Mammary epithelial cell (primary cell): ENCODE measurements around the gene TSPY2.
"Not testable (repeated sequence)": the region's sequence is repeated elsewhere in the genome, so short reads cannot be mapped to it uniquely, and the experiment has no call there.

ENCODE experiments used
- EZH2 ChIP-seq: IDR thresholded peaks from 2 replicates; pipeline ENCODE4 v1.6.1; 2012; ENCODE audit warnings: low read length, inconsistent platforms, borderline replicate concordance
- TF ChIP-seq, protein P1 (sequence below), 2 donors: IDR thresholded peaks in 1 of 2; conservative IDR thresholded peaks in 1 of 2; 2 replicates each; pipeline ENCODE4 v1.5.1; 2011 to 2012; ENCODE audit warnings: inconsistent platforms in 2 of 2, low read length in 2 of 2, mild to moderate bottlenecking in 2 of 2, control low read depth in 1 of 2, low read depth in 1 of 2; ENCODE audit not compliant: insufficient read depth in 1 of 2; ENCODE audit errors: extremely low read depth in 1 of 2

DNA sequence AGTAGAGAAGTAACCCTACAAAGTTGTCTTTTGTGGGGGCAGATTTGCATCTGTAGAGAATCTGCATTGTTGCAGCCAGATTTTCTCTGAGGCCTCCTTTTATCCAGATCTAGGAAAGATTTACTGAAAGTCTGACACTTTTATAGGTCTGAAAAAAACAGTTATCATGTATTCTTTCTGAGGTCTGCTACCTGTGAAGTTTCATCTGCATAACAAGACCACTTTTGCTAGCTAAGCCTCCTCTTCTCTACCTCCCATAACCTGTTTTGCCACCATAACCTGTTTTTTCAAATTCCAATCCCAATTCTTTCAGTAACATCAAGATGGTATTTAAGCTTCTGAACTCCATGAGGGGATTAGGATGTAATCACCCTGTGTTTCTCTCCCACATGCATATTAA lies 36.5 kb upstream of the TSPY2 start:
- not testable (repeated sequence) for TF ChIP-seq EZH2
- TF ChIP-seq, protein P1, sequence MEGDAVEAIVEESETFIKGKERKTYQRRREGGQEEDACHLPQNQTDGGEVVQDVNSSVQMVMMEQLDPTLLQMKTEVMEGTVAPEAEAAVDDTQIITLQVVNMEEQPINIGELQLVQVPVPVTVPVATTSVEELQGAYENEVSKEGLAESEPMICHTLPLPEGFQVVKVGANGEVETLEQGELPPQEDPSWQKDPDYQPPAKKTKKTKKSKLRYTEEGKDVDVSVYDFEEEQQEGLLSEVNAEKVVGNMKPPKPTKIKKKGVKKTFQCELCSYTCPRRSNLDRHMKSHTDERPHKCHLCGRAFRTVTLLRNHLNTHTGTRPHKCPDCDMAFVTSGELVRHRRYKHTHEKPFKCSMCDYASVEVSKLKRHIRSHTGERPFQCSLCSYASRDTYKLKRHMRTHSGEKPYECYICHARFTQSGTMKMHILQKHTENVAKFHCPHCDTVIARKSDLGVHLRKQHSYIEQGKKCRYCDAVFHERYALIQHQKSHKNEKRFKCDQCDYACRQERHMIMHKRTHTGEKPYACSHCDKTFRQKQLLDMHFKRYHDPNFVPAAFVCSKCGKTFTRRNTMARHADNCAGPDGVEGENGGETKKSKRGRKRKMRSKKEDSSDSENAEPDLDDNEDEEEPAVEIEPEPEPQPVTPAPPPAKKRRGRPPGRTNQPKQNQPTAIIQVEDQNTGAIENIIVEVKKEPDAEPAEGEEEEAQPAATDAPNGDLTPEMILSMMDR (conservative IDR thresholded peaks at IDR 0.05 in 1 of 2, IDR thresholded peaks at IDR 0.05 in 1 of 2; ENCODE audit: extremely low read depth in 1 of 2, insufficient read depth in 1 of 2, low read depth in 1 of 2, low read length in 2 of 2): not testable (repeated sequence)
